Lower lobe of right lung (tissue), 2 donors: ENCODE data around the gene NCOA5. TPM values are rescaled to one million over a fixed set of nuclear protein-coding genes. Genes with fewer than 3 reads are reported as not detected.

Experiments used
- ATAC-seq, 2 donors: fragments of 200-7000 bp; cut with Tn5 transposase; one replicate each; pipeline ENCODE4 v1.9.1; 2020 to 2022; ENCODE audit warnings: mild to moderate bottlenecking in 2 of 2, moderate library complexity in 2 of 2
- DNase-seq: peaks from one replicate; pipeline ENCODE4 v3.0.0-alpha.2; 2020
- H3K27ac ChIP-seq: fragments of 200-600 bp; one replicate; pipeline ENCODE4 v1.8.0; 2022
- H3K27me3 ChIP-seq: fragments of 200-600 bp; one replicate; pipeline ENCODE4 v1.8.0; 2022; ENCODE audit warnings: low read depth
- H3K36me3 ChIP-seq: fragments of 200-600 bp; one replicate; pipeline ENCODE4 v1.8.0; 2022; ENCODE audit warnings: mild to moderate bottlenecking
- H3K4me1 ChIP-seq: fragments of 200-600 bp; one replicate; pipeline ENCODE4 v1.8.0; 2022
- H3K4me3 ChIP-seq: fragments of 200-600 bp; one replicate; pipeline ENCODE4 v1.8.0; 2022; ENCODE audit warnings: mild to moderate bottlenecking
- H3K9me3 ChIP-seq: fragments of 200-600 bp; one replicate; pipeline ENCODE4 v1.8.0; 2022
- CTCF ChIP-seq: fragments of 200-600 bp; IDR thresholded peaks from one replicate; pipeline ENCODE4 v1.8.0; 2022; ENCODE audit warnings: antibody characterized with exemption, mild to moderate bottlenecking
- intact Hi-C: fragments of 100-400 bp; cut with DNase I; formaldehyde crosslinking; loops from one replicate; pipeline ENCODE4 v1.11.0; 2022
- total RNA-seq: library from RNA; stranded (reverse); fragmentation: NEBNext Ultra II Directional; extraction: Animal tissue kit (Norgen Biotek cat#: 25700); gene quantifications from one replicate; pipeline ENCODE4 v1.2.1, GENCODE V29; 2021
- donor health status: DM: no; HTN: yes; CAD: no; lungs with severe emphysema.

The NCOA5 gene
- total RNA-seq, 1 donor from 2014 or later, result 29.4 TPM

DNA sequence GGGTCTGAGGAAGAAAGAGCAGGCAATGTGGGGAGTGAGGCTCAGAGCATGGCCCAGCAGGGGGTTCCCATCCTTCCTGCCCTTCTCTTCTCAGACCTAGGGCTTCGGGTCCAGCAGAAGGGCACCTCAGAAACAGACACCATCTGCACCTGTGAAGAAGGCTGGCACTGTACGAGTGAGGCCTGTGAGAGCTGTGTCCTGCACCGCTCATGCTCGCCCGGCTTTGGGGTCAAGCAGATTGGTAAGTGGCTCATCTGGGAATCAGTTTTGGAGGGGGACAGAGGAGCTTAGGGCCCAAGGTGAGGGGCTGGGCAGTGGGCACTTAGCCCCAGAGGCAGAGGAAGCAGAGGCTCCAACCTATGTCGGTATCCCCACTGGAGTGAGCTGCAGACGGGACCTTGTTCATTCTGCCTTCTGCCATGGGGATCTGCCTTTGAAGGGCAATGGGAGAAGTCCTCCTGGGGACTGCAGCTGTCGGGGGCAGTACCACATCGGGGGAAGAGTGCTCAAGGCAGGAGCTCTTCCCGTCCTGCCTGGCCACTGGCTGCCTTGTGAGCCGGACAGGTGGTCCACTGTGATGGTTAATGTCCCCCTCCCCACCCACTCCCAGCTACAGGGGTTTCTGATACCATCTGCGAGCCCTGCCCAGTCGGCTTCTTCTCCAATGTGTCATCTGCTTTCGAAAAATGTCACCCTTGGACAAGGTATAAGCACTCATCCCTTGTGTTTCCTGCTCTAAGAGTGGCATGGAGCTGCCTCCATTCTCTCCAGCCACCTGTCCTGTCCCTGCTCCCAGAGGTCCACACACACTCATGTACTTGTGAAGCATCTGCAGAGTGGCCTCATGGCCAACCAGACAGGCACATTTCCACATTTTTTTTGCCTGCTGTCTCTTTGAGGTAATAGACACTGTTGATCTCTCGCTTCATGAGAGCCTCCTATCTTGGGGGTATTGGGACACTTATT lies 33.0 kb upstream of the NCOA5 start:
- no peak for TF ChIP-seq CTCF
- intact Hi-C loops, result no loop called here
- Histone ChIP-seq H3K27me3 (no peaks in the 10 kb centered on the region), H3K9me3 (no peaks in the 10 kb centered on the region), H3K36me3 (peaks cover 50% of the 10 kb centered on the region), H3K4me1 (peaks cover 42% of the 10 kb centered on the region), H3K4me3 (no peak overlapping the region), H3K27ac (no peak overlapping the region)
- DNase-seq (no peak), ATAC-seq (no peak)

GRCh38 chr20:46122071-46122470 lies 32.3 kb upstream of the NCOA5 start:
- Histone ChIP-seq H3K9me3 (no peaks in the 10 kb centered on the region), H3K27ac (no peak overlapping the region), H3K36me3 (peaks cover 49% of the 10 kb centered on the region), H3K27me3 (no peaks in the 10 kb centered on the region), H3K4me1 (peaks cover 49% of the 10 kb centered on the region), H3K4me3 (no peak overlapping the region)
- intact Hi-C loops, result no loop called here
- ATAC-seq, result no peak
- TF ChIP-seq CTCF, result no peak
- DNase-seq, result no peak

GRCh38 chr20:46121184-46121930 lies 31.6 kb upstream of the NCOA5 start:
- intact Hi-C loops, result no loop called here
- H3K36me3 ChIP-seq, result peaks cover 42% of the 10 kb centered on the region
- H3K9me3 ChIP-seq, result no peaks in the 10 kb centered on the region
- H3K4me3 ChIP-seq, result no peak overlapping the region
- DNase-seq (no peak), ATAC-seq (no peak)
- peaks cover 52% of the 10 kb centered on the region for H3K4me1 ChIP-seq
- no peak for TF ChIP-seq CTCF
- no peak overlapping the region for H3K27ac ChIP-seq
- H3K27me3 ChIP-seq, result no peaks in the 10 kb centered on the region

DNA sequence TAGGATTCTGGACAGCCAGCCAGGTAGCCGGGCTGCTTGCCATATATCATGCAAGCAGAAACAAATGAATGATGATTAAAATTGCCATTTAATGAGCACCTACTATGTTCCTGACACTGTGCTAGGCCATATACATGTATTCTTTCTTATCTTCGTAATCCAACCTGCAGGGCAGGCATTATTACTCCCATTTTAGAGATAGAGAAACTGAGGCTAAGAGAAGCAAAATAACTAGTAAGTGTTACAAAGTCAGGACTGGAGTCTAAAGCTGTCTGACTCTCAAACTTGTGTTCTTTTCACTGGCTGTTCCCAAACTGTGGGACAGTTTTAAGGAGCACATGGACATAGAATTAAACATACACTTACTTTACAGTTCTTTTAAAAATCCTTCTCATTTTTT lies 30.4 kb upstream of the NCOA5 start:
- no peak for ATAC-seq
- no peak overlapping the region for H3K4me3 ChIP-seq
- intact Hi-C loops, result no loop called here

More for the DNA sequence above, 30.4 kb upstream of the NCOA5 start:
- Histone ChIP-seq H3K4me1 (peaks cover 52% of the 10 kb centered on the region), H3K9me3 (no peaks in the 10 kb centered on the region), H3K27me3 (no peaks in the 10 kb centered on the region), H3K27ac (no peak overlapping the region), H3K36me3 (peaks cover 29% of the 10 kb centered on the region)
- DNase-seq, result no peak
- TF ChIP-seq CTCF, result no peak
